ENCODE results near the gene ACP1. TPM values are rescaled to one million over a fixed set of nuclear protein-coding genes. Genes with fewer than 3 reads are reported as not detected.

Gene ACP1
- total RNA-seq, 1 donor from 2014 or later, result 133 TPM

DNA sequence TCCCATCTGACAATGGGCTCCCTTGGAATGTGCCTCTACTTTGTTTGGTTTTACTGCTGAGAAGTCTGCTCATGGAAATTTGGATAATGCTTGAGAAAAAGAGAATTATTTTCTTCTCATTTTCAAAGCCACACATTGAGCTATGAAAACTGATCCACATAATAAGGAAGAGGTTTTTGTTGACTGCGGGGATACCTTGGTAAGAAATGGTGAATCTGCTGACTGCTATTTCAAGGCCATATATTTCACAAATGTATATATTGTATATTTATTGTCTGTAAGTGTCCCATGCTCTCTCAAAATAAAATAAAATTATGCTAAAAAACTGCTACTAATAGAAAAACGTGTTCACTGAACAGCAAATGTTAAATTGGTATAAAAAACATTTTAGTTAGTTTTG, 16.0 kb upstream of the ACP1 start:
- H3K4me3 Mint-ChIP-seq, result no peak overlapping the region
- no peak overlapping the region for H3K27ac Mint-ChIP-seq (ENCODE audit: unreplicated experiment)
- DNase-seq (ENCODE audit: low read depth, low spot score), result no peak
- H3K27me3 Mint-ChIP-seq (ENCODE audit: low read depth), result no peaks in the 10 kb centered on the region
- H3K9me3 Mint-ChIP-seq, result no peaks in the 10 kb centered on the region
- no peaks in the 10 kb centered on the region for H3K4me1 Mint-ChIP-seq
- H3K36me3 Mint-ChIP-seq (ENCODE audit: low read depth), result peaks cover 13% of the 10 kb centered on the region
- TF ChIP-seq, protein P1, sequence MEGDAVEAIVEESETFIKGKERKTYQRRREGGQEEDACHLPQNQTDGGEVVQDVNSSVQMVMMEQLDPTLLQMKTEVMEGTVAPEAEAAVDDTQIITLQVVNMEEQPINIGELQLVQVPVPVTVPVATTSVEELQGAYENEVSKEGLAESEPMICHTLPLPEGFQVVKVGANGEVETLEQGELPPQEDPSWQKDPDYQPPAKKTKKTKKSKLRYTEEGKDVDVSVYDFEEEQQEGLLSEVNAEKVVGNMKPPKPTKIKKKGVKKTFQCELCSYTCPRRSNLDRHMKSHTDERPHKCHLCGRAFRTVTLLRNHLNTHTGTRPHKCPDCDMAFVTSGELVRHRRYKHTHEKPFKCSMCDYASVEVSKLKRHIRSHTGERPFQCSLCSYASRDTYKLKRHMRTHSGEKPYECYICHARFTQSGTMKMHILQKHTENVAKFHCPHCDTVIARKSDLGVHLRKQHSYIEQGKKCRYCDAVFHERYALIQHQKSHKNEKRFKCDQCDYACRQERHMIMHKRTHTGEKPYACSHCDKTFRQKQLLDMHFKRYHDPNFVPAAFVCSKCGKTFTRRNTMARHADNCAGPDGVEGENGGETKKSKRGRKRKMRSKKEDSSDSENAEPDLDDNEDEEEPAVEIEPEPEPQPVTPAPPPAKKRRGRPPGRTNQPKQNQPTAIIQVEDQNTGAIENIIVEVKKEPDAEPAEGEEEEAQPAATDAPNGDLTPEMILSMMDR (conservative IDR thresholded peaks at IDR 0.05), result no peak

DNA sequence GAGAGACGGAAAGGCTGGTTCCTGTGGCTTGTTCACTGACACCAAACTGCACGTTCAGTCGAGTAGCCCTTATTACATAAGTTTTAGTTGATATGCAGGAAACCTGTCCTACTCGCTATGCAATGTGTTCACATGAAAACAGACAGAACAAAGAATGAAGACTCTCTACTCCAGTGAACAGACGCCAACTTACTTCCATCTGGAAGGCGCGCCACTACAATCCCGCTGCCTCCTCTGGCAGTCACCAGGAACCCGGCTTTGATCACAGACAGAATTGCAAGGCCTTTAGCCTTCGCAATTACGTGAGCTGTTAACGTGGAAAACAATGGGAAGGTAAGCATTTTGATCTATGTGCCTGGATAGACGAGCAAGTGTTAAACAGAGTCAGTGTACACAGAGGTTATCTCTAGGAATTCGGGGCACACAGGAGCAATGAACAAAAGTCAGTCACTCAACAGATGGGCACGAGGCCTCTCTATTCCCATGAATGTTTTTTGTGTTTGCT, 15.2 kb upstream of the ACP1 start:
- Mint-ChIP-seq H3K27ac (ENCODE audit: unreplicated experiment) (no peak overlapping the region), H3K27me3 (ENCODE audit: low read depth) (no peaks in the 10 kb centered on the region), H3K4me3 (no peak overlapping the region), H3K36me3 (ENCODE audit: low read depth) (peaks cover 9% of the 10 kb centered on the region), H3K4me1 (peaks cover 6% of the 10 kb centered on the region), H3K9me3 (no peaks in the 10 kb centered on the region)
- DNase-seq (ENCODE audit: low read depth, low spot score), result no peak
- TF ChIP-seq, protein P1 (conservative IDR thresholded peaks at IDR 0.05), result no peak

DNA sequence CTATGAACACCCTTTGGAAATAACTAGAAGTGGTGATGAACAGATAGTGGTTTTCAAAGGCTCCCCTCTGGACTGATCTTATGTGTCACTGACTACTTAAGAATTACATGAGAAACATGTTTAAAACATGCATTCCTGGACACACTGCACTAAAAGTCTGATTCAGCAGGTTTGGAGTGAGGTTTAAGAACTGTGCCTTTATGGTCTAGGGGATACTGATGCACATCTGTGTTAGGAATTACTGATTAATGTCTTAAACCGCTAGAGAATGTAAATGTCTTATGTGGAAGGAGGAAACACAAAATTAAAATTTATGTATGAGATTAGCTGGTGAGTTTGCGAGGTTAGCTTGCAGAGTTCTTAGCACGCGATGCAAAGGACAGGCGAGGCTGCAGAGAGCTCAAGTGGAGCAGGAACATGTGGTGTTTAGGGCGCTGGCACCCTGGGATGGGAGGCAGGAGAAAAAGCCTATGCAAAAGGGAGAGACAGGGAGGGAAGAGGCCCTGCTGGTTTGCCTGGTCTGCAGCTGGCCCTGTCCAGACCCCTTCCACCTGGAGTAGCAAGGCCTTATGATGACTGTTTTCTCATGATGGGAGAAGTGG, 12.6 kb upstream of the ACP1 start:
- no peak overlapping the region for H3K27ac Mint-ChIP-seq (ENCODE audit: unreplicated experiment)
- H3K36me3 Mint-ChIP-seq (ENCODE audit: low read depth), result peaks cover 4% of the 10 kb centered on the region
- peaks cover under 1% of the 10 kb centered on the region for H3K9me3 Mint-ChIP-seq
- peaks cover 10% of the 10 kb centered on the region for H3K4me1 Mint-ChIP-seq
- no peak for DNase-seq (ENCODE audit: low read depth, low spot score)
- H3K4me3 Mint-ChIP-seq, result no peak overlapping the region
- no peaks in the 10 kb centered on the region for H3K27me3 Mint-ChIP-seq (ENCODE audit: low read depth)
- TF ChIP-seq, protein P1 (conservative IDR thresholded peaks at IDR 0.05), result no peak

DNA sequence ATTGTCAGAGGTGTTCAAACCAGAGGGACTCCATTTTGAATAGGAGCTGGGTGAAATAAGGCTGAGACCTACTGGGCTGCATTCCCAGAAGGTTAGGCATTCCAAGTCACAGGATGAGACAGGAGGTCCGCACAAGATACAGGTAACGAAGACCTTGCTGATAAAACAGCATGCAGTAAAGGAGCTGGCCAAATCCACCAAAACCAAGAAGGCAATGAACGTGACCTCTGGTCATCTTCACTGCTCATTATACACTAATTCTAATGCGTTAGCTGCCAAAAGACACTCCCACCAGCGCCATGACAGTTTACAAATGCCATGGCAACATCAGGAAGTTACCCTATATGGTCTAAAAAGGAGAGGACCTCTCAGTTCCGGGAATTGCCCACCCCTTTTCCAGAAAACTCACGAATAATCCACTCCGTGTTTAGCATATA, 11.5 kb upstream of the ACP1 start:
- H3K9me3 Mint-ChIP-seq, result peaks cover 7% of the 10 kb centered on the region
- peaks cover 12% of the 10 kb centered on the region for H3K36me3 Mint-ChIP-seq (ENCODE audit: low read depth)
- H3K4me1 Mint-ChIP-seq, result peaks cover 10% of the 10 kb centered on the region
- H3K27ac Mint-ChIP-seq (ENCODE audit: unreplicated experiment), result no peak overlapping the region
- H3K4me3 Mint-ChIP-seq, result no peak overlapping the region
- no peaks in the 10 kb centered on the region for H3K27me3 Mint-ChIP-seq (ENCODE audit: low read depth)
- no peak for DNase-seq (ENCODE audit: low read depth, low spot score)
- TF ChIP-seq, protein P1 (conservative IDR thresholded peaks at IDR 0.05), result no peak

DNA sequence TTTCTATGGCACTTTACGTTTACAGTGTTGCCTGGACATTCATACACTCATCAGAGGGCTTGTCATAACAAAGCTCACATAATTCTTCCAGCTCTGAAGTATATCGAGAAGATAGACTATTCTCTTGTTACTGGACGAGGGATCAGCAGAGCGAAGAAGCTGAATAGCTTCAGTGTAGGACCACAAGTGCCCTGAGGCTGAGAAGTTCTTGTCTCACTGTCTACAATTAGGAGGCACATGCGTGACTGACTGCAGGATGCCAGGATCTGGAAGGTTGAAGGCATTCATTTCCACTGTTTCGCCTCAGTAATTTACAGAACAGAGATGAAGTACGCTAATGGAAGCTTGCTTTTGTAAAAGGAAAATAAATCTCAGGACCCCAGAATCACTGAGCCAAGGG, 10.5 kb upstream of the ACP1 start:
- Mint-ChIP-seq H3K9me3 (peaks cover 16% of the 10 kb centered on the region), H3K27ac (ENCODE audit: unreplicated experiment) (peak overlapping the region; percentile 2), H3K4me1 (peaks cover 10% of the 10 kb centered on the region), H3K27me3 (ENCODE audit: low read depth) (no peaks in the 10 kb centered on the region), H3K36me3 (ENCODE audit: low read depth) (peaks cover 20% of the 10 kb centered on the region), H3K4me3 (peak overlapping the region; percentile 10)
- DNase-seq (ENCODE audit: low read depth, low spot score), result peak; percentile 8
- TF ChIP-seq, protein P1 (conservative IDR thresholded peaks at IDR 0.05), result no peak

Measured in neural crest cell (in vitro differentiated cells).